Vagina (tissue), 2 donors: Measurements from ENCODE around the gene SET. TPM values are rescaled to one million over a fixed set of nuclear protein-coding genes. Genes with fewer than 3 reads are reported as not detected.

Experiments
- DNase-seq, 2 donors: peaks; one replicate each; pipeline ENCODE4 v3.0.0-alpha.2; 2017; ENCODE audit errors: extremely low spot score in 2 of 2
- H3K27ac ChIP-seq: fragments of 200-600 bp; sonication (generic); one replicate; pipeline ENCODE4 v1.5.1; 2019
- H3K27me3 ChIP-seq: fragments of 200-600 bp; sonication (generic); one replicate; pipeline ENCODE4 v1.5.1; 2019
- H3K36me3 ChIP-seq, 2 donors: fragments of 200-600 bp; sonication (generic); one replicate each; pipeline ENCODE4 v1.5.1; 2017 to 2019
- H3K4me1 ChIP-seq: fragments of 200-600 bp; sonication (generic); one replicate; pipeline ENCODE4 v1.5.1; 2019
- H3K4me3 ChIP-seq, 2 donors: fragments of 200-600 bp; sonication (generic); 1 replicate in 1 of 2; 2 replicates in 1 of 2; pipeline ENCODE4 v1.5.1; 2016 to 2019
- H3K9me3 ChIP-seq: fragments of 200-600 bp; sonication (generic); one replicate; pipeline ENCODE4 v1.5.1; 2019
- POLR2A ChIP-seq, 2 donors: fragments of 450-650 bp; IDR thresholded peaks; one replicate each; pipeline ENCODE4 v1.6.1; 2017; ENCODE audit warnings: antibody characterized with exemption in 2 of 2, mild to moderate bottlenecking in 2 of 2, moderate library complexity in 2 of 2
- POLR2AphosphoS5 ChIP-seq, 2 donors: sonication (generic); formaldehyde crosslinking; IDR thresholded peaks; one replicate each; pipeline ENCODE4 v1.9.0; 2017; ENCODE audit warnings: antibody characterized with exemption in 2 of 2, mild to moderate bottlenecking in 2 of 2, low read depth in 1 of 2; ENCODE audit not compliant: insufficient read depth in 1 of 2
- intact Hi-C: fragments of 100-400 bp; cut with DNase I; formaldehyde crosslinking; loops from one replicate; pipeline ENCODE4 v1.15.1; 2023
- total RNA-seq: library from RNA; depleted of rRNA; stranded (reverse); fragments of >200 nt; gene quantifications from one replicate; pipeline ENCODE4 v1.2.3, GENCODE V29; 2016
- TF ChIP-seq, protein P1 (sequence below), 3 experiments: fragments of 450-650 bp in 2 of 3; fragments of 200-600 bp in 1 of 3; sonication (generic) in 1 of 3; IDR thresholded peaks; one replicate each; pipeline ENCODE4 v1.5.1; 2017 to 2019; ENCODE audit warnings: antibody characterized with exemption in 3 of 3, mild to moderate bottlenecking in 2 of 3, moderate library complexity in 2 of 3

The SET gene
- total RNA-seq, 1 donor from 2014 or later = 137 TPM

DNA sequence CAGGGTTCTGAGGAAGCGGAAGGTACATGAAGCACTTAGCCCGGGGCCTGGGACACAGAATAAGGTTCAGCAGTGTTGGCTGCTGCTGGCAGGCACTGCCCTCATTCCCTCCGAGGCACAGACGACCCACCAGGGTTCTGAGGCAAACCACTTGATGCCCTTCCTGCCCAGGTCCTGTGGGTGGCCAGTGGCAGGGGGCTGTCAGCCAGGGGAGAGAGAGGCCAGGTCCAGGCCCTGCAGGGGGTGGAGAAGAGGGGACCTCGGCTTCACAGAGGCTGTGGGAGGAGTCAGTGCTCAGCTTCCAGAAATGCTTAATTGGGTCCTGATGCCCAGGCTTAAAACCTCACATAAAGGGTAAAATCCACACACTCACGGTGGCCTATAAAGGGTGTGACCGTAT, 39.3 kb downstream of the SET start:
- no peak overlapping the region for H3K27ac ChIP-seq
- no peak overlapping the region for H3K4me3 ChIP-seq
- no peak for DNase-seq
- intact Hi-C loops = no loop called here
- peaks cover 0 to 19% of the 10 kb centered on the region in 2 donors for H3K36me3 ChIP-seq
- H3K9me3 ChIP-seq = no peaks in the 10 kb centered on the region
- peaks cover 14% of the 10 kb centered on the region for H3K4me1 ChIP-seq
- H3K27me3 ChIP-seq = no peaks in the 10 kb centered on the region
- TF ChIP-seq, protein P1, sequence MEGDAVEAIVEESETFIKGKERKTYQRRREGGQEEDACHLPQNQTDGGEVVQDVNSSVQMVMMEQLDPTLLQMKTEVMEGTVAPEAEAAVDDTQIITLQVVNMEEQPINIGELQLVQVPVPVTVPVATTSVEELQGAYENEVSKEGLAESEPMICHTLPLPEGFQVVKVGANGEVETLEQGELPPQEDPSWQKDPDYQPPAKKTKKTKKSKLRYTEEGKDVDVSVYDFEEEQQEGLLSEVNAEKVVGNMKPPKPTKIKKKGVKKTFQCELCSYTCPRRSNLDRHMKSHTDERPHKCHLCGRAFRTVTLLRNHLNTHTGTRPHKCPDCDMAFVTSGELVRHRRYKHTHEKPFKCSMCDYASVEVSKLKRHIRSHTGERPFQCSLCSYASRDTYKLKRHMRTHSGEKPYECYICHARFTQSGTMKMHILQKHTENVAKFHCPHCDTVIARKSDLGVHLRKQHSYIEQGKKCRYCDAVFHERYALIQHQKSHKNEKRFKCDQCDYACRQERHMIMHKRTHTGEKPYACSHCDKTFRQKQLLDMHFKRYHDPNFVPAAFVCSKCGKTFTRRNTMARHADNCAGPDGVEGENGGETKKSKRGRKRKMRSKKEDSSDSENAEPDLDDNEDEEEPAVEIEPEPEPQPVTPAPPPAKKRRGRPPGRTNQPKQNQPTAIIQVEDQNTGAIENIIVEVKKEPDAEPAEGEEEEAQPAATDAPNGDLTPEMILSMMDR (IDR thresholded peaks at IDR 0.05) = no peak
- TF ChIP-seq POLR2AphosphoS5 (IDR thresholded peaks at IDR 0.05; ENCODE audit: insufficient read depth in 1 of 2, low read depth in 1 of 2) = no peak
- TF ChIP-seq POLR2A (IDR thresholded peaks at IDR 0.05) = no peak

DNA sequence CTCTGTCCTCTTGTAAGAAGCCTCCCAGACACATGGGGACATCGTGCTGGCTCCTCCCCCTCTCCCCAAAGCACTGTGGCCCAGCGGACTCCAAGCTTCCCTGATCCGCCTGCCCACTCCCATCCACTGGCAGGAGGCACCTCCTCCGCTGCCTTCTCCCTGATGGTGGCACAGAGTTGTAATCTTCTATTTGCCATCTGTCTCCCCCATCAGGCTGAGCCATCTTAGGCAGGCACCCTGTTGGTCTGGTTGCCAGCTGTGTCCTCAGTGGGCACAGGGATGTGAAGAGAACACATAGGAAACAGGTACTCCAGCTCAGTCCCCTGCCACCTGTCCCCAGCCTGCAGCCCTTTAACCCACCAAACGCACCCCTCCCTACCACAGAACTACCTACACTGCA, 40.3 kb downstream of the SET start:
- Histone ChIP-seq H3K27me3 (no peaks in the 10 kb centered on the region), H3K4me1 (peaks cover 9% of the 10 kb centered on the region), H3K36me3 (peaks cover 0 to 21% of the 10 kb centered on the region in 2 donors), H3K9me3 (no peaks in the 10 kb centered on the region), H3K4me3 (no peak overlapping the region), H3K27ac (no peak overlapping the region)
- intact Hi-C loops = no loop called here
- no peak for DNase-seq
- TF ChIP-seq POLR2A (IDR thresholded peaks at IDR 0.05) (no peak), POLR2AphosphoS5 (IDR thresholded peaks at IDR 0.05; ENCODE audit: insufficient read depth in 1 of 2, low read depth in 1 of 2) (no peak)
- TF ChIP-seq, protein P1 (IDR thresholded peaks at IDR 0.05) = no peak

DNA sequence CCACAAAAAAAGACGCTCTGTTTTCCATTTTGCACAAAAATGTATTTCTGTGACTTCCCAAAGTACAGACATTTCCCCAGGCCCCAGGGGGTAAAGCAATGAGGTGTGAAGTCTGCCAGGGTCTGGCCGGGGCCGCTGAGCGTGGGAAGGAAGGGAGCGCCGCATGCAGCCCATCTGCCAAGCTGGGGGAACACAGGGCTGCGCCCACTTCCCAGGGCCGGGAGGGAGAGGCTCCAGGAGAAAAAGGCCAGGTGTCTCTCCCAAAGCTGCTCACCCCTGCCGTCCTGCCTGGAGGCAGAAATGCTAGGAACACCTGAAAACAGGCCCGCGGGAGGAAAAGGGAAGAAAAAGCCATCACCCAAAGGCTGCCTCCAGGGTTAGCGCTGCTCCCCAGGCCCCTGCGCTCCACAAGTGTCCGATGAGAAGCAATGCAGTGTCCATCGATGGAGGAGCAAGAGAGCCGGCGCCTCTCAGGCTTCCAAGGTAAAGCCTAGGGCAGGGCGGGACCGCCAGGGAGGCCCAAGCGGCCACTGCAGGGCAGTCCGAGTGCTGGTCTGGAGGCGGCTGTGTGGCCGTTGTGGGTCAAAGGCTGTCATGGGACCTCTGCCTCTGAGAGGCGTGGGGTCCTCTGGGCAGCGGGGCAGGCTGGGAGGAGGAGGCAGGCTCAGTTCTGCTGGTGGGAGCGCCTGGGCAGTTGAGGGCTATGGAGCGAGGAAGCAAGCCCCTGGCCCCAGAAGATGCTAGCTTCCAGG, 40.9 kb downstream of the SET start:
- no peak for DNase-seq
- H3K27ac ChIP-seq = no peak overlapping the region
- intact Hi-C loops = no loop called here
- peaks cover 3% of the 10 kb centered on the region for H3K4me1 ChIP-seq
- H3K36me3 ChIP-seq = peaks cover 0 to 28% of the 10 kb centered on the region in 2 donors
- TF ChIP-seq, protein P1 (IDR thresholded peaks at IDR 0.05) = no peak
- TF ChIP-seq POLR2AphosphoS5 (IDR thresholded peaks at IDR 0.05; ENCODE audit: insufficient read depth in 1 of 2, low read depth in 1 of 2) (no peak), POLR2A (IDR thresholded peaks at IDR 0.05) (no peak)
- H3K27me3 ChIP-seq = no peaks in the 10 kb centered on the region
- H3K4me3 ChIP-seq = no peak overlapping the region
- no peaks in the 10 kb centered on the region for H3K9me3 ChIP-seq

DNA sequence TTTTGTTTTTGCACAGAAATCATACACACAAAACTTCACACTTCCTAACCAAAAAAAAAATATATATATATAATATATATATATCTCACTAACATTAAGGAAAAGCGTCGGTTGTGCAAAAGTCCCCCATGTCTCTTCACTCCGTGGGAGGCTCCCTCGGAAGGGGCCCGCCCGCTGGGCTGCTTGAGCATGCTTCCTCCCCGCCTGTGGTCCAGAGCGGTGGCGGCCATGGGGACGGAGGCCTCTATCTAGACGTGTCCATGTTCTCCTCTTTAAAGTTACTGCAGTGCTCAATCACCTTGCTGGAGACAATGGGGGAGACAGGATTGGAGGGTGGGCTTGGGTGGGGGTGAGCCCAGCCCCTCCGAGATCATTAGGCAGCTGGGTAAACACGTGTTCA, 42.1 kb downstream of the SET start:
- intact Hi-C loops = no loop called here
- Histone ChIP-seq H3K4me3 (no peak overlapping the region), H3K9me3 (no peaks in the 10 kb centered on the region), H3K27ac (no peak overlapping the region), H3K36me3 (peaks cover 0 to 33% of the 10 kb centered on the region in 2 donors), H3K27me3 (no peaks in the 10 kb centered on the region), H3K4me1 (no peaks in the 10 kb centered on the region)
- TF ChIP-seq POLR2A (IDR thresholded peaks at IDR 0.05) (no peak), POLR2AphosphoS5 (IDR thresholded peaks at IDR 0.05; ENCODE audit: insufficient read depth in 1 of 2, low read depth in 1 of 2) (no peak)
- TF ChIP-seq, protein P1 (IDR thresholded peaks at IDR 0.05) = no peak
- DNase-seq = no peak

DNA sequence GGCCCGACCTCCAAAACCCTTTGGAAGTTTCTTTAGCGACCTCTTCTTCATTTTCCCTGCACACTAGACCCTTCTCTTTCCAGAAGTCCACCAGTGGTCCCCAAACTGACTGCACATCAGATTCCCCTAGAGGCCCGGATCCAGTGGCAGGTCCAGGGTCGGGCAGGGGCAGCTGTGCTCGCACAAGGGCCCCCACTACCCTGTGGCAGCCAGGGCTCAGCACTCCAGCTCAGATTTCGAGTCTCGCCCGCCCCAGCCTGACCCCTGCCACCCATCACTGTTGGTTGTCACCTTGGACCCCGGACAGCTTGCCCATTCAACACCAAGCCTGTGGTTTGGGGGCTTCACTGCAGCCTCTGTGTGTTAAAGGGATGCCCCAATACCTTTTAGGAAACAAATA, 42.7 kb downstream of the SET start:
- Histone ChIP-seq H3K36me3 (peaks cover 0 to 34% of the 10 kb centered on the region in 2 donors), H3K27me3 (no peaks in the 10 kb centered on the region), H3K27ac (no peak overlapping the region), H3K4me3 (no peak overlapping the region), H3K9me3 (no peaks in the 10 kb centered on the region), H3K4me1 (no peaks in the 10 kb centered on the region)
- TF ChIP-seq POLR2A (IDR thresholded peaks at IDR 0.05) = no peak
- TF ChIP-seq, protein P1 (IDR thresholded peaks at IDR 0.05) = no peak
- DNase-seq = no peak
- intact Hi-C loops = no loop called here
